SH-SY5Y (cell line): ENCODE data around the gene FUCA2.

Experiments used
- GATA2 ChIP-seq: IDR thresholded peaks from 2 replicates; pipeline ENCODE4 v1.6.1; 2011; ENCODE audit warnings: mild to moderate bottlenecking, low read depth, low read length
- GATA3 ChIP-seq: IDR thresholded peaks from 2 replicates; pipeline ENCODE4 v1.6.1; 2011; ENCODE audit warnings: low read depth, mild to moderate bottlenecking, low read length, moderate library complexity

DNA sequence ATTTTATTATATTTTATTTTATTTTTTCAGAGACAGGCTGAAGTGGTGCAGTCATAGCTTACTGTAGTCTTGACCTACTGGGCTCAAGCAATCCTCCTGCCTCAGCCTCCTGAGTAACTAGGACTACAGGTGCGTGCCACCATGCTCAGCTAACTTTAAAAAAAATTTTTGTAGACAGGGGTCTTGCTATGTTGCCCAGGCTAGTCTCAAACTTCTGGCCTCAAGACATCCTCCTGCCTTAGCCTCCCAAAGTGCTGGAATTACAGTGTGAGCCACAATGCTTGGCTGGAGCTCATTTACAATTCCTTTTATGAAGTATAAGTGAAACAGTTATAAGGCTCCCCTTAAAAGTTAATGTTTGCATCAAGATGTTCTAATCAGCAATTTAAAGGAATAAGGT lies 14.5 kb downstream of the FUCA2 start:
- no peak for TF ChIP-seq GATA3
- TF ChIP-seq GATA2 = no peak
